ENCODE data around the gene C10orf71.

- TF ChIP-seq, protein P1, sequence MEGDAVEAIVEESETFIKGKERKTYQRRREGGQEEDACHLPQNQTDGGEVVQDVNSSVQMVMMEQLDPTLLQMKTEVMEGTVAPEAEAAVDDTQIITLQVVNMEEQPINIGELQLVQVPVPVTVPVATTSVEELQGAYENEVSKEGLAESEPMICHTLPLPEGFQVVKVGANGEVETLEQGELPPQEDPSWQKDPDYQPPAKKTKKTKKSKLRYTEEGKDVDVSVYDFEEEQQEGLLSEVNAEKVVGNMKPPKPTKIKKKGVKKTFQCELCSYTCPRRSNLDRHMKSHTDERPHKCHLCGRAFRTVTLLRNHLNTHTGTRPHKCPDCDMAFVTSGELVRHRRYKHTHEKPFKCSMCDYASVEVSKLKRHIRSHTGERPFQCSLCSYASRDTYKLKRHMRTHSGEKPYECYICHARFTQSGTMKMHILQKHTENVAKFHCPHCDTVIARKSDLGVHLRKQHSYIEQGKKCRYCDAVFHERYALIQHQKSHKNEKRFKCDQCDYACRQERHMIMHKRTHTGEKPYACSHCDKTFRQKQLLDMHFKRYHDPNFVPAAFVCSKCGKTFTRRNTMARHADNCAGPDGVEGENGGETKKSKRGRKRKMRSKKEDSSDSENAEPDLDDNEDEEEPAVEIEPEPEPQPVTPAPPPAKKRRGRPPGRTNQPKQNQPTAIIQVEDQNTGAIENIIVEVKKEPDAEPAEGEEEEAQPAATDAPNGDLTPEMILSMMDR (IDR thresholded peaks at IDR 0.05; ENCODE audit: poor library complexity) = no peak
- TF ChIP-seq EZH2 (IDR thresholded peaks at IDR 0.05; ENCODE audit: borderline replicate concordance) = no peak
These were observed 10.5 kb upstream of the C10orf71 start for GRCh38 chr10:49288341-49289065.
